BJ (cell line): ENCODE results near the gene CHKA. TPM values are rescaled to one million over a fixed set of nuclear protein-coding genes. Genes with fewer than 3 reads are reported as not detected.

Source experiments
- CTCF ChIA-PET: fragments of 350-600 bp; formaldehyde crosslinking; extraction: SDS; loops from one replicate; lab custom pipeline; 2021; ENCODE audit warnings: antibody characterized with exemption, inconsistent platforms; lab: Yijun Ruan, JAX
- POLR2A ChIA-PET: fragments of 300-600 bp; sonication (Branson Sonifier 250); formaldehyde crosslinking; extraction: SDS; loops from one replicate; lab custom pipeline; 2021; ENCODE audit warnings: antibody characterized with exemption; lab: Charles Lee
- DNase-seq: peaks from one replicate; pipeline ENCODE4 v3.0.0-alpha.2; 2011; ENCODE audit warnings: low read depth
- H3K27me3 ChIP-seq: 2 replicates; pipeline ENCODE4 v1.6.0; 2011; ENCODE audit warnings: low read length; ENCODE audit not compliant: control insufficient read depth, insufficient read depth
- H3K36me3 ChIP-seq: 2 replicates; pipeline ENCODE4 v1.5.1; 2011; ENCODE audit warnings: low read length; ENCODE audit not compliant: control insufficient read depth, insufficient read depth
- H3K4me3 ChIP-seq: 2 replicates; pipeline ENCODE4 v1.5.1; 2011; ENCODE audit warnings: low read depth, mild to moderate bottlenecking, control low read depth, low read length
- polyA plus RNA-seq: library from polyadenylated mRNA; depleted of rRNA; stranded (reverse); fragments of >200 nt; gene quantifications from 2 replicates; pipeline ENCODE4 v1.2.3, GENCODE V29; 2011
- TF ChIP-seq, protein P1 (sequence below): IDR thresholded peaks from 2 replicates; pipeline ENCODE4 v1.5.1; 2011; ENCODE audit warnings: low read depth, mild to moderate bottlenecking, control low read depth, inconsistent platforms, low read length, moderate library complexity; ENCODE audit not compliant: insufficient read depth

Gene CHKA
- polyA plus RNA-seq, 1 experiment: 5.9 TPM

DNA sequence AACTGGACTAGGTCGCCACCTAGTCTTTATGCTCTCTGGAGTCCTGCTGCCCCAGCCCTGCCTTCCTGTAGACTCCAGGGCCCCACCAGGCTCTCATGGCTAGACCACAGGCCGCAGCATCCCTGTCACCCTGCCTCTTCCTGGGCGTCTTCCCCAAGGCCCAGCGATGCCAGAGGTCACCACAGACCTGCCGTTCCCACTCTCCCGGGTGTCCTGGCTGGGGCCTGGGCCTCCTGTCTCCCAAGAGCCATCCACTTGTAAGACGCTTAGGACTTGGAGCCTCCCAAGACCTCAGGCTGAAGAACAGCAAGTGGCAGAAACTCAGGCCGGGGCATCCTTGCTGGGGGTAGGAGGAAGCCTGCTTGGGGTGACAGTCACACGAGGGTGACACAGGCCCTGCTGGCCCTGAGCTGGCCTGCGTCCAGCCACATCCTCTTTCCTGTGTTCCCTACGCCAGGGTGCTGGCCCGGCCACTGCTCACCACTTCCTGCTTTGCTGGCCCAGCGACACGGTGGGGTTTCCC, 84.4 kb downstream of the CHKA start:
- ChIA-PET CTCF (interaction anchor here (1.6 kb wide), 1 partner anchor 22 kb away, joined by 3 read pairs; no protein-coding TSS in a partner anchor), POLR2A (no interaction called here)
- Histone ChIP-seq H3K27me3 (no peaks in the 10 kb centered on the region), H3K36me3 (peaks cover 18% of the 10 kb centered on the region), H3K4me3 (no peak overlapping the region)
- DNase-seq: no peak
- TF ChIP-seq, protein P1, sequence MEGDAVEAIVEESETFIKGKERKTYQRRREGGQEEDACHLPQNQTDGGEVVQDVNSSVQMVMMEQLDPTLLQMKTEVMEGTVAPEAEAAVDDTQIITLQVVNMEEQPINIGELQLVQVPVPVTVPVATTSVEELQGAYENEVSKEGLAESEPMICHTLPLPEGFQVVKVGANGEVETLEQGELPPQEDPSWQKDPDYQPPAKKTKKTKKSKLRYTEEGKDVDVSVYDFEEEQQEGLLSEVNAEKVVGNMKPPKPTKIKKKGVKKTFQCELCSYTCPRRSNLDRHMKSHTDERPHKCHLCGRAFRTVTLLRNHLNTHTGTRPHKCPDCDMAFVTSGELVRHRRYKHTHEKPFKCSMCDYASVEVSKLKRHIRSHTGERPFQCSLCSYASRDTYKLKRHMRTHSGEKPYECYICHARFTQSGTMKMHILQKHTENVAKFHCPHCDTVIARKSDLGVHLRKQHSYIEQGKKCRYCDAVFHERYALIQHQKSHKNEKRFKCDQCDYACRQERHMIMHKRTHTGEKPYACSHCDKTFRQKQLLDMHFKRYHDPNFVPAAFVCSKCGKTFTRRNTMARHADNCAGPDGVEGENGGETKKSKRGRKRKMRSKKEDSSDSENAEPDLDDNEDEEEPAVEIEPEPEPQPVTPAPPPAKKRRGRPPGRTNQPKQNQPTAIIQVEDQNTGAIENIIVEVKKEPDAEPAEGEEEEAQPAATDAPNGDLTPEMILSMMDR: no peak

DNA sequence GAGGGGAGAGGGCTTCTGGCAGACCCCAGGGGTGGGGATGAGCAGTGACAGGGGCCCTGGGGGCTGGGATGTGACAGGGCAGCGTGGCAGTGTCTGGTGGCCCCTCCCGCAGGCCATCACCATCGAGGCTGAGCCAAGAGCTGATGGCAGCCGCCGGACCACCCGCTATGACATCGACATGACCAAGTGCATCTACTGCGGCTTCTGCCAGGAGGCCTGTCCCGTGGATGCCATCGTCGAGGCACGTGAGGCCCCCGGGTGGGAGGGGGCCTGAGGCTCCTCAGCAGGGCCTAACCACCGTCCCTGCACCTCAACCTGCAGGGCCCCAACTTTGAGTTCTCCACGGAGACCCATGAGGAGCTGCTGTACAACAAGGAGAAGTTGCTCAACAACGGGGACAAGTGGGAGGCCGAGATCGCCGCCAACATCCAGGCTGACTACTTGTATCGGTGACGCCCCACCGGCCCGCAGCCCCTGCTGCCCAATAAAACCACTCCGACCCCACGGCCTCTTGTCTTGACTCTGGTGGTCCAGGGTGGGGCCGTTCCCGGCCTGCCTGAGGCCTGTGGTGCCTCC, 85.0 kb downstream of the CHKA start:
- DNase-seq: no peak
- H3K27me3 ChIP-seq: no peaks in the 10 kb centered on the region
- peaks cover 18% of the 10 kb centered on the region for H3K36me3 ChIP-seq
- ChIA-PET CTCF (no interaction called here), POLR2A (no interaction called here)
- TF ChIP-seq, protein P1: no peak
- no peak overlapping the region for H3K4me3 ChIP-seq

DNA sequence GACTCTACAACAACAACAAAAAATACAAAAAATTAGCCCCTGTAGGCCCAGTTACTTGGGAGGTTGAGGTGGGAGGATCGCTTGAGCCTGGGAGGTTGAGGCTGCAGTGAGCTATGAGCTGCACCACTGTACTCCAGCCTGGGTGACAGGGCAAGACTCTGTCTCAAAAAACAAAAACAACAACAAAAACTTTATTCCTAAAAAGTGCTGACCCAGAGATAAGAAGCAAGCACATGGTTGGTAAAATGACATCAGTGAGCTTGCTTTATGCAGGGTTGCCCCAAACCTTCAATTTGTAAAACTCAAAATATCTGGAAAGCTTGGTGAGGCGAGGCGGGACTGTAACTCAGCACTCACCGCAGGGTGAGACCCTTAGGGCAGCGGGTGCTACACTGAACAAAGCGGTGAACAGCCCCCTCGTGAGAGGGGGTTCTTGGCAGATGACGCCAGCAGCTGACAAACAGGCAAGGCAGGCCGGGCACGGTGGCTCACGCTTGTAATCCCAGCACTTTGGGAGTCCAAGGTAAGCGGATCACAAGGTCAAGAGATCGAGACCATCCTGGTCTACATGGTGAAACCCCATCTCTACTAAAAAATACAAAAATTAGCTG, 85.8 kb downstream of the CHKA start:
- POLR2A ChIA-PET: interaction anchor here (0.7 kb wide), 1 partner anchor 345 kb away, joined by 16 read pairs; no protein-coding TSS in a partner anchor
- Histone ChIP-seq H3K27me3 (no peaks in the 10 kb centered on the region), H3K36me3 (peaks cover 17% of the 10 kb centered on the region), H3K4me3 (no peak overlapping the region)
- TF ChIP-seq, protein P1: no peak
- DNase-seq: no peak
- CTCF ChIA-PET: no interaction called here

DNA sequence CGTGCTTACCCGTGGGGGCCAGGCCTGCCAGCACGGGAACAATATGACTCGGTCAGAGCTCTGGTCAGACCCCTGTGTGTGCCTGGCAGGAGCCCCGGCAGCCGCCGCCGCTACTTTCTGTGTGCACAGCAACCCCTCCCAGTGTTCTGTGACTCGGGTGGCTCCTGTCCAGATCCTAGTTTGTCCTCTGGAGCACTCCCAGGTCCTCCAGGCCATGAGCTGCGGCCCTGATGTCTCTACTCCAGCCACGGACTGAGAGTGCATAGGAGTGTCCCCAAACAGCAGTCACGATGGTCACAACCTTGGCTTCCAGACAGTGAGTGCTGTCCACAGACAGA, 87.5 kb downstream of the CHKA start:
- ChIA-PET CTCF (no interaction called here), POLR2A (no interaction called here)
- TF ChIP-seq, protein P1: no peak
- DNase-seq: no peak
- Histone ChIP-seq H3K36me3 (peaks cover 17% of the 10 kb centered on the region), H3K27me3 (no peaks in the 10 kb centered on the region), H3K4me3 (no peak overlapping the region)

DNA sequence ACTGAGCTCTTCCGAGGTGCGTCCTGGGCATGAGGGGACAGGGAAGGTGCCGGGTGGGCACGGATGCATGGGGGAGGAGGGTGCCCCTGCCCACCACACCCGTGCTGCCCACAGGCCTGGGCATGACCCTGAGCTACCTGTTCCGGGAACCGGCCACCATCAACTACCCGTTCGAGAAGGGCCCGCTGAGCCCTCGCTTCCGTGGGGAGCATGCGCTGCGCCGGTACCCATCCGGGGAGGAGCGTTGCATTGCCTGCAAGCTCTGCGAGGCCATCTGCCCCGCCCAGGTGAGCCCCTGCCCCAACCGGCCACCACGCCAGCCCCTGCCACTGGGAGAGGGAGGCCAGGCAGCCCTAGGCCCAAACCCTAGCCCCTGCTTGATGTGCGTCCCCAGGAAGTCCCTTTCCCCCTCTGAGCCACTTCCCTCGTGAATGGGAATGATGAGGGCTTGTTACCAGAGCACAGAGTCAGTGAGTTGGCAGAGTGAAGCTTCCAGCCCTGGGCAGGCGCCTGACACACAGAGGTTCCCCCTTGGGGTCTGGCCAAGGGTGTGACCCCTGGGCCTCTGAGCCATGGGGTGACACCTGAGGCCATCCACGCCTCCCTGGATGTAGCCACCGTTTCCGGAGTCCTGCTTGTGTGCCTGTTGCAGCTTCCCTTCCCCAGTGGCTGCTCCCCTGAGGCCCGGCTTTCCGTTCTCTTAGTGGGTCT, 88.0 kb downstream of the CHKA start:
- H3K36me3 ChIP-seq: peaks cover 17% of the 10 kb centered on the region
- ChIA-PET CTCF (no interaction called here), POLR2A (no interaction called here)
- TF ChIP-seq, protein P1: no peak
- H3K4me3 ChIP-seq: no peak overlapping the region
- DNase-seq: no peak
- no peaks in the 10 kb centered on the region for H3K27me3 ChIP-seq
